Measurements from ENCODE around the gene EIF2S2. TPM values are rescaled to one million over a fixed set of nuclear protein-coding genes. Genes with fewer than 3 reads are reported as not detected.
"Not testable (repeated sequence)": the region's sequence is repeated elsewhere in the genome, so short reads cannot be mapped to it uniquely, and the experiment has no call there.

EIF2S2 gene, protein sequence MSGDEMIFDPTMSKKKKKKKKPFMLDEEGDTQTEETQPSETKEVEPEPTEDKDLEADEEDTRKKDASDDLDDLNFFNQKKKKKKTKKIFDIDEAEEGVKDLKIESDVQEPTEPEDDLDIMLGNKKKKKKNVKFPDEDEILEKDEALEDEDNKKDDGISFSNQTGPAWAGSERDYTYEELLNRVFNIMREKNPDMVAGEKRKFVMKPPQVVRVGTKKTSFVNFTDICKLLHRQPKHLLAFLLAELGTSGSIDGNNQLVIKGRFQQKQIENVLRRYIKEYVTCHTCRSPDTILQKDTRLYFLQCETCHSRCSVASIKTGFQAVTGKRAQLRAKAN
- 136 TPM for polyA plus RNA-seq (2013, experiment 1 of 2; ENCODE audit: insufficient read length)
- 142 TPM for polyA plus RNA-seq (2013, experiment 2 of 2; ENCODE audit: insufficient read length)

DNA sequence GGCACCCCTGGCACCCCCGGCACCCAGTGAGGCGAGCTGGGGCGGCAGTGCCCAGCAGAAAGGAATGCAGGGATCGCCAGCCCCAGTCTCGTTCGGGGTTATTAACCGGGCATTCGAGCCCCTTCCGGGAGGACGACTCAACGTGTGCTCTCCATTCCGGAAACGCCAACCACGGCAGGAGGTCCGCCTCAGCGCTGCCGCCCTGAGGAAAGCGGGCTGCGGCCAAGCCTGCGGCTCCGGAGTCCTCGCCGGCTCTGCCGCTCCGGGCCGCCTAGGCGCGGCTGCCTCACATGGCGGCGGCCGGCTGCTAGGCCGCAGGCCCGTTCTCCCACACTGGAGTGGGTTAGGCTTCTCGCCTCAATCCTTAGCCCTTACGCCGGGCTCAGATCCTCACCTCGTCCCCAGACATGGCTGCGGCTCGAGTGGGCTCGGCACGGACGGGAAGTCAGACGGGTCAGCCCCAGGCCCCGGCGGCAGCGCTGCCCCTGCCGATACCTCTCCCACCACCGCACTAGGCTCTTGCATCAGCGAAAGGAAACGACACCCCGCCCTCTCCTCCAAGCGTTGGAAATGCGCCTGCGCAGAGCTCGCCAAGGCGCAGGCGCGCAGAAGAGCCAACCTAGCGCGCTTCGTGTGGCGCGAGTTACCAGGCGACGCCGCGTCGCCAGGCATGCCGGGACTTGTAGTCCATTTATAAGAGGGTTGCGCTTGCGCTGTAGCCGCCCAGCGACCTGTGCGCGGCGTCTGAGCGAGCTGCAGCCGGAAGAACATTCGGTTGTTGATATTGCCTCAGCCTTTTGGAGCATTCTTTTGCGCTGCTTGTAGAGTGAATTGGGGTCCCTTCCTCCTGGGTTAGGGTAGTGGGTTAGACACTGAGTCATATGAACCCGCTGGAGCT lies at the start of gene EIF2S2:
EIF2S2 (minus strand) TSS at position 542 of the 898 bp plus-strand sequence; CDS start at position 409, 133 bp downstream.
- peak; percentile 99 for DNase-seq

DNA sequence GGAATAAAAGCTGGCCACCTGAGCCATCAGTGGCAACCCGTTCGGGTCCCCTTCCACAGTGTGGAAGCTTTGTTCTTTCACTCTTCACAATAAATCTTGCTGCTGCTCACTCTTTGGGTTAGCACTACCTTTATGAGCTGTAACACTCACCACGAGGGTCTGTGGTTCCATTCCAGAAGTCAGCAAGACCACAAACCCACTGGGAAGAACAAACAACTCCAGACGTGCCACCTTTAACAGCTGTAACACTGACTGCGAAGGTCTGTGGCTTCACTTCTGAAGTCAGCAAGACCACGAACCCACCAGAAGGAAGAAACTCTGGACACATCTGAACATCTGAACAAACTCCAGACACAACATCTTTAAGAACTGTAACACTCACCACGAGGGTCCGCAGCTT lies 45.7 kb upstream of the EIF2S2 start:
- not testable (repeated sequence) for DNase-seq

DNA sequence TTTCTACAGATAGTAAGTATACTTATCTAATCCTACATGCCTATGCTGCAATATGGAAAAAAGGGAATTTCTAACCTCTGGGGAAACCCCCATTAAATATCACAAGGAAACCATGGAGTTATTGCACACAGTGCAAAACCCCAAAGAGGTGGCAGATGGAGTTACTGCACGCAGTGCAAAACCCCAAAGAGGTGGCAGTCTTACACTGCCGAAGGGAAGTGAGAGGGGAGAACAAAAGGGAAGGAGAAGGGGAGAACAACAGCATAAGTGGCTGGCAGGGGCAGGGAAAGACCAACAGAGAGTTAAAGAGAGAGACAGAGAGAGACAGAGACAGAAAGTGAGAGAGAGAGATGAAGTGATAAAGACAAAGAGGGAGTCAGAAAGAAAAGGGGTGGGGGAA lies 43.8 kb upstream of the EIF2S2 start:
- DNase-seq = no peak

DNA sequence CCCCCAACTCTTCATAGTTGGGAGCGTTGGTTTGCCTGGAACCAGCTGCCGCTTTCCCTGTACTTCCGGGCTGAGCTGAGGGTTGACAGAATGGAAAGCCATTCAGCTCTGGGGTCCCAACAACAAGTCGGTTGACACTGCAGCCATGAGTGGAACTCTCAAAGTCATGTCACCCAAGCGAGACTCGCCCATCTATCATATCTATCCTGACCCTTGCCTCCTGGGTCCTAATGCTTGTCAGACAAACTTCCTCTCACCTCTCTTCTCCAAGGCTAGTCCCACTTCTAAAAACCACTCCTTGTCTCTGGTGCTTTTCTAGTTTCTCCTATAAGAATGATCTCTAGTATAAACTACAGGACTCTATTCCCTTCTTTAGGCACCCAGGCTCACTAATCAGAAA lies 41.1 kb upstream of the EIF2S2 start:
- DNase-seq = not testable (repeated sequence)

DNA sequence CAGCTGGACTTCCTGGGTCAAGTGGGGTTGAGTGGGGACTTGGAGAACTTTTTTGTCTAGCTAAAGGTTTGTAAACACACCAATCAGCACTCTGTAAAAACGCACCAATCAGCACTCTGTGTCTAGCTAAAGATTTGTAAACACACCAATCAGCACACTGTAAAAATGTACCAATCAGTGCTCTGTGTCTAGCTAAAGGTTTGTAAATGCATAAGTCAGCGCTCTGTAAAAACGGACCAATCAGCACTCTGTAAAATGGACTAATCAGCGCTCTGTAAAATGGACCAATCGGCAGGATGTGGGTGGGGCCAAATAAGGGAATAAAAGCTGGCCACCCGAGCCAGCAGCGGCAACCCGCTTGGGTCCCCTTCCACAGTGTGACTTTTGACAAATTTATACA lies 40.0 kb upstream of the EIF2S2 start:
- not testable (repeated sequence) for DNase-seq

DNA sequence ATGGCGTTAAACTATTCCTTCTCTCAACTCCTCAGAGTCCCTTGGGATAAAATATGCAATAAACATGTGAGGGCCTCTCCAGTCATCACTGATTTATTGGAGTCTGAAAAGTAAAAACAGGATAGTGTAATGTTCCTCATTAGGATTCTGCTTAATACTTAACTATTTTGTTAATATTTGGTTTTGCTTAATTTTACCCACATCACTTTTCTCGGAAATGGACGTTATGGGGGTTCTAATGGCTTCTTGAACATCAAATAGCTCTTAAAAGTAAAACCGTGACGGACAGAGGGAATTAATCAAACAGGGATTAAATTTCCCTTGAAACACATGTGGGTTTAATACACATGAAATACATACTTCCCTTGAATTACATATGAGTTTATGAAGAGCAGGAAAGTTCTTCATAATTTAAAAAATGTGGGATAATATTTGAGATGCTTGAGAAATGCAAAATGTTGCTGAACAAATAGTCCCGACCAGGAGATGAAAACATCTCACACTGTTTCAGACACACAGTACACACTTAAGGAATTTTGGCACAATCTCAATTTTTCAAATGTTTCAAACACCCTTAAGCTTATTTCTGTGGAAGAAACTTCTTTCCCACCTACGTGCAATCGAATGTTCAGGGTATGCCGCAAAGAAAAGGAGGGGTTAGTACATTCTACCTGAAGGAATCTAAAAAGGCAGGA lies 38.4 kb upstream of the EIF2S2 start:
- DNase-seq = peak; percentile 81

DNA sequence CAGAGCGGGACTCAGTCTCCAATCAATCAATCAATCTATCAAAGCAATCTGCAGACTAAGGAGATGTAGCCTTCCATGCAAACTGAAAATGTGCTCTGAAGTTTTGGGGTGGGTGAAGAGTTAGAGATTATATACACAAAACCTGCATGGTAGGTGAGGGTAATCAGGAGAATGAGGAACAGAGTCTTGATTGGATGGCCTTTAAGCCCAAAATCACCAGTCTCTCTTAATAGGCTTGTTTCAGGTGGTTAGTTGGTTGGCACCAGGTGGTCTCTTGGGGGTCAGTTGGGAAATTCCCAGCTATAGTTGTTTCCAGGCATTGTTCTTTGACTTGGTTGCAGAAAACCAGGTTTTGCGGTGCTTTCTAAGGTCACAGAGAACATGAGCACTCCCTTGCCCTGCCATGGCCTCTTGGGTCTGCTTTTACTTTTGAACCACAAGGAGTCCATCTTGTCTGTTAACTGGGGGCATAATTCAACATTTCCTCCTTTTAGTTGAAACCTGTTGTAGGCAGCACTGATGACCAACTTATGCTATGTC lies 33.3 kb upstream of the EIF2S2 start:
- no peak for DNase-seq

DNA sequence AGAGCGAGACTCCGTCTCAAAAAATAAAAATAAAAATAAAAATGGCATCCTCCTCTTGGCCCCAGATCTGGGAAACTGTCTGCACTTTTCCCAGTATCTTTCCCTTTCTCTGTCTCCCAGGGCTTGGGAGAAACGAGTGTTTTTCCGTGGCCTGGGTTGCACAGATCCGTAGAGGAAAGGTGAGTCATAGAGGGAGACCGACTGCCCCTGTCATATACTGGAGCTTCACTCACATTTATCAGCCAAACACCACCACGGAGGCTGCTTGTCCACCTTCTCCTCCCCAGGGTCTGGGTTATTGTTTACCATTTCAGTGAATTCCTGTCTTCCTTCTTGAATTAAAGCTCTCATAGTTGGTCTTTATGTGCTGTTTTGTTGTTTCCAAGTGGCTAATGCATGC lies 31.9 kb upstream of the EIF2S2 start:
- no peak for DNase-seq

DNA sequence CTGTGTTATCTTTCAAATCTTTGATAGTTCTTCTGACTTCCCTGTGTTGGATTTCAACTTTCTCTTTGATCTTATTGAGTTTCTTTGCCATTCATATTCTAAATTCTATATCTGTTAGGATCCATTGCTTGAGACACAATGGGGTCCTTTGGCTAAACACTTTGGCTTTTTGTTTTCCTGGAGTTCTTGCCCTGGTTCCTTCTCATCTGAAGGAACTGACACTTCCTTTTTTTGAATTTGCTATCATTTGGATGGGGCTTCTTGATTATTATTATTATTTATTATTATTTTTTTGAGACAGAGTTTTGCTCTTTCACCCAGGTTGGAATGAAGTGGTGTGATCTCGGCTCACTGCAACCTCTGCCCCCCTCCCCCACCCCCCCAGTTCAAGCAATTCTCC lies 30.1 kb upstream of the EIF2S2 start:
- DNase-seq = no peak

DNA sequence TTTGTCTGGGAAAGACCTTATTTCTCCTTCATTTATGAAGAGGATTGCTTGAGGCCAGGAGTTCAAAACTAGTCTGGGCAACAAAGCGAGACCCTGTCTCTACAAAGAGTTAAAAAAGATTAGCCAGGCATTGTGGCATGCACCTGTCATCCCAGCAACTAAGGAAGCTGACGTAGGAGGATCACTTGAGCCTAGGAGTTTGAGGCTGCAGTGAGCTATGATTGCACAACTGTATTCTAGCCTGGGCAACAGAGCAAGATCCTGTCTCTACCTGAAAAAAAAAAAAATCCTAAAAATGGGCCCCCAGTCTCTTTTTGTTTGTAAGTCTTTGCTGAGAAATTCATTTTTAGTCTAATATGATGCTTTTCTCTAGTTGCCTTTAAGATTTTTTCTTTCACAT lies 29.2 kb upstream of the EIF2S2 start:
- no peak for DNase-seq

DNA sequence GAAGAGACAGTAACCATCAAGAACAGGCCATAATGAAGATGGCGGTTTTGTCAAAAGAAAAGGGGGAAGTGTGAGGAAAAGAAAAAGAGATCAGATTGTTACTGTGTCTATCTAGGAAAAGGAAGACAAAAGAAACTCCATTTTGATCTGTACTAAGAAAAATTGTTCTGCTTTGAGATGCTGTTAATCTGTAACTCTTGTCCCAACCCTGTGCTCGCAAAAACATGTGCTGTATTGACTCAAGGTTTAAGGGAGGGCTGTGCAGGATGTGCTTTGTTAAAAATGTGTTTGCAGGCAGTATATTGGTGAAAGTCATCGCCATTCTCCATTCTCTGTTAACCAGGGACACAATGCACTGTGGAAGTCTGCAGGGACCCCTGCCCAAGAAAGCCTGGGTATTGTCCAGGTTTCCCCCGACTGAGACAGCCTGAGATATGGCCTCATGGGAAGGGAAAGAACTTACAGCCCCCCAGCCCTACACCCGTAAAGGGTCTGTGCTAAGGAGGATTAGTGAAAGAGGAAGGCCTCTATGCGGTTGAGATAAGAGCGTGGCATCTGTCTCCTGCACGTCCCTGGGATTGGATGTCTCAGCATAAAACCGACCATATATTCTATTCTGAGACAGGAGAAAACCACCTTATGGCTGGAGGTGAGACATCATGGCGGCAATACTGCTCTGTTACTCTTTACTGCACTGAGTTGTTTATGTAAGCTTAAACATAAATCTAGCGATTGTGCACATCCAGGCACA lies 23.7 kb upstream of the EIF2S2 start:
- not testable (repeated sequence) for DNase-seq

DNA sequence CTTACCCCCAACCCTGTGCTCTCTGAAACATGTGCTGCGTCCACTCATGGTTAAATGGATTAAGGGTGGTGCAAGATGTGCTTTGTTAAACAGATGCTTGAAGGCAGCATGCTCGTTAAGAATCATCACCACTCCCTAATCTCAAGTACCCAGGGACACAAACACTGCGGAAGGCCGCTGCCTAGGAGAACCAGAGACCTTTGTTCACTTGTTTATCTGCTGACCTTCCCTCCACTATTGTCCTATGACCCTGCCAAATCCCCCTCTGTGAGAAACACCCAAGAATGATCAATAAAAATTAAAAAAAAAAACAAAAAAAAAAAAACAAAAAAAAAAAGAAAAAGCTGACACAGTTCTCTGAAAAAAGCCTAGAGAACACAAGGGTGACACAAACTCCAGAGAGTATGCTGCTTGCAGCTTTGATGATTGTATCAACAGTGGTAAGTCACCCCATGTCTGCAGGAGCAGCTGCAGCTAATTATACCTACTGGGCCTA lies 21.4 kb upstream of the EIF2S2 start:
- DNase-seq = not testable (repeated sequence)

DNA sequence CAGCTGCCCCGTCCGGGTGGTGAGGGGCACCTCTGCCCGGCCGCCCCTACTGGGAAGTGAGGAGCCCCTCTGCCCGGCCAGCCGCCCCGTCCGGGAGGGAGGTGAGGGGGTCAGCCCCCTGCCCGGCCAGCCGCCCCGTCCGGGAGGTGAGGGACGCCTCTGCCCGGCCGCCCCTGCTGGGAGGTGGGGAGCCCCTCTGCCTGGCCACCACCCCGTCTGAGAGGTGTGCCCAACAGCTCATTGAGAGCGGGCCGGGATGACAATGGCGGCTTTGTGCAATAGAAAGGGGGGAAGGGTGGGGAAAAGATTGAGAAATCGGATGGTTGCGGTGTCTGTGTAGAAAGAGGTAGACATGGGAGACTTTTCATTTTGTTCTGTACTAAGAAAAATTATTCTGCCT lies 20.9 kb upstream of the EIF2S2 start:
- DNase-seq = not testable (repeated sequence)

DNA sequence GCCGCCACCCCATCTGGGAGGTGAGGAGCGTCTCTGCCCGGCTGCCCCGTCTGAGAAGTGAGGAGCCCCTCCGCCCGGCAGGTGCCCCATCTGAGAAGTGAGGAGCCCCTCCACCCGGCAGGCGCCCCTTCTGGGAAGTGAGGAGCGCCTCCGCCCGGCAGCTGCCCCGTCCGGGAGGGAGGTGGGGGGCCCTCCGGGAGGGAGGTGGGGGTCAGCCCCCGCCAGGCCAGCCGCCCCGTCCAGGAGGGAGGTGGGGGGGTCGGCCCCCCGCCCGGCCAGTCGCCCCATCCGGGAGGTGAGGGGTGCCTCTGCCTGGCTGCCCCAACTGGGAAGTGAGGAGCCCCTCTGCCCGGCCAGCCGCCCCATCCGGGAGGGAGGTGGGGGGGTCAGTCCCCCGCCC lies 20.4 kb upstream of the EIF2S2 start:
- DNase-seq = not testable (repeated sequence)

DNA sequence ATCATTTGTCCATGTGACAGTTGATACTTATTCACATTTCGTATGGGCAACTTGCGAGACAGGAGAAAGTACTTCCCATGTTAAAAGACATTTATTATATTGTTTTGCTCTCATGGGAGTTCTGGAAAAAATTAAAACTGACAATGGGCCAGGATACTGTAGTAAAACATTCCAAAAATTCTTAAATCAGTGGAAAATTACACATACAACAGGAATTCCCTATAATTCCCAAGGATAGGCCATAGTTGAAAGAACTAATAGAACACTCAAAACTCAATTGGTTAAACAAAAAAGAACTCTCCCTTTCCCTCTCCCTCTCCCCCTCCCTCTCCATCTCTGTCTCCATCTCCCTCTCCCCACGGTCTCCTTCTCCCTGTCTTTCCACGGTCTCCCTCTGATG lies 19.4 kb upstream of the EIF2S2 start:
- peak; percentile 66 for DNase-seq

DNA sequence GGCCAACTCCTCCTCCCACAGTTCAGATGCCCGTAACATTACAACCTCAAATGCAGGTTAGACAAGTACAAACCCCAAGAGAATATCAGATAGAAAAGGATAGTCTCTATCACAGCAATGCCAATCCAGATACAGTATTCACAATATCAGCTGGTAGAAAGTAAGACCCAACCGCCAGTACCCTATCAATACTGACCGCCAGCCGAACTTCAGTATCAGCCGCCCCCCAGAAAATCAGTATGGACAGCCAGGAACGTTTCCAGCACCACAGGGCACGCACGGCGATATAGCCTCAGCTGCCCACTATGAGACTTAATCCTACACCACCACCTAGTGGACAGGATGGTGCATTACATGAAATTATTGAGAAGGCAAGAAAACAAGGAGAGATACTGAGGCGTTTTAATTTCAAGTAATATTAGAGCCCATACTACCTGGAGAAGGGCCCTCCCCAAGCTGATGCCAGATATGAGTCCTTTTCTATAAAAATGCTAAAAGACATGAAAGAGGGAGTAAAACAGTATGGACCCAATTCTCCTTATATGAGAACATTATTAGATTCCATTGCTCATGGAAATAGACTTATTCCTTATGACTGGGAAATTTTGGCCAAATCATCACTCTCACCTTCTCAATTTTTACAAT lies 17.6 kb upstream of the EIF2S2 start:
- peak; percentile 76 for DNase-seq

DNA sequence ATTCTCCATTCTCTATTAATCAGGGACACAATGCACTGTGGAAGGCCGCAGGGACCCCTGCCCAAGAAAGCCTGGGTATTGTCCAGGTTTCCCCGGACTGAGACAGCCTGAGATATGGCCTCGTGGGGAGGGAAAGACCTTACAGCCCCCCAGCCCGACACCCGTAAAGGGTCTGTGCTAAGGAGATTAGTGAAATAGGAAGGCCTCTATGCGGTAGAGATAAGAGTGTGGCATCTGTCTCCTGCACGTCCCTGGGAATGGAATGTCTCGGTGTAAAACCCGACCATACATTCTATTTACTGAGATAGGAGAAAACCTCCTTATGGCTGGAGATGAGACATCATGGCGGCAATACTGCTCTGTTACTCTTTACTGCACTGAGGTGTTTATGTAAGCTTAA lies 15.7 kb upstream of the EIF2S2 start:
- no peak for DNase-seq

DNA sequence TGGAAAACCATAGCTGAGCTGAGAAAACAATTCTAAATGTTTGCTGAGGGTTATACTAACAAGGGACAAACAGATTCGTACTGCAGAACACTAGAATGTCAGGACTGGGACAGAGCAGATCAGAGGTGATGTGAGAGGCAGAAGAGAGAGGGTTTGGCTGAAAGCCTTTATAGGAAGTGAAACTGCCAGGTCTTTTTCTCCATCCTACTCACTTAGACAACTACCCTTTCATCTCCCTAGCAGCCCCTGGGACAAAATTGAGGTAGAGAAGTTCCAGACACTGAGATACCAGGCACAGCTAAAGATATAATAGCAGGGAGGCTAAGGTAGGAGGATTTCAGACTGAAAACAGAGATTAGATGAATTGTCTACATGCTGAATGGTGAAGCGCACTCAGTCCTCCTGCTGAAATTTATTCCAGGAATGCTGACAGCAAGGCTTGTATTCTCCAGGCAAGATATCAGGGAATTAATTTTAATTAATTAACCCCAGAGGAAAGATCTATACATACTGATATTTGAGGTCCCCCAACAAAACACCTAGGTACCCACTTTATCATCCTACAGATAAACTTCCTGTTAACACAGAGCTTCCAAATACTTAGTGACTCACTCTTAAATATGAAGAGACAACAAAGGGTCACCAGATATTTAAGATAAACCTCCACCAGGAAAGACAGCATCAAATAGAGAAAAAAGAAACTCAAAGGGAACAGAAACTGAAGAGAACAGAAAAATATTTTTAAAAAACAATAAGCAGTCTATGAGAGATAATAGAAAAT lies 12.6 kb upstream of the EIF2S2 start:
- DNase-seq = no peak

DNA sequence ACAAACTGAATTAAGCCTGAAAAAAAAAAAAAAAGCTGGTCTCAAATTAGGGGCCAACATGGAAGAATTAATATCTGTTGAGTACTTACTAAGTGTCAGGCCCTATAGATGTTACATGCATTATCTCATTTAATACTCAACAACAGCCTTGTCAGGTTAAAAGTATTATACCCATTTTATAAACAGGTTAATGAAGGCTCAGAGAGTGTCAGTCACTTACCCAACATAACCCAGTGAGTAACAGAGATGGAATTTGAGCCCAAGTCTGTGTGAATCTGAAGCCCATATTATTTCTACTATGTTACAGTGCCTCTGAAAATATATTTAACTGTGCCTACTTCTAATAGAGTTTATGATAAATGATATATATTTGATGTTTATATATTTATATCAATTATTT lies 11.3 kb upstream of the EIF2S2 start:
- DNase-seq = no peak

DNA sequence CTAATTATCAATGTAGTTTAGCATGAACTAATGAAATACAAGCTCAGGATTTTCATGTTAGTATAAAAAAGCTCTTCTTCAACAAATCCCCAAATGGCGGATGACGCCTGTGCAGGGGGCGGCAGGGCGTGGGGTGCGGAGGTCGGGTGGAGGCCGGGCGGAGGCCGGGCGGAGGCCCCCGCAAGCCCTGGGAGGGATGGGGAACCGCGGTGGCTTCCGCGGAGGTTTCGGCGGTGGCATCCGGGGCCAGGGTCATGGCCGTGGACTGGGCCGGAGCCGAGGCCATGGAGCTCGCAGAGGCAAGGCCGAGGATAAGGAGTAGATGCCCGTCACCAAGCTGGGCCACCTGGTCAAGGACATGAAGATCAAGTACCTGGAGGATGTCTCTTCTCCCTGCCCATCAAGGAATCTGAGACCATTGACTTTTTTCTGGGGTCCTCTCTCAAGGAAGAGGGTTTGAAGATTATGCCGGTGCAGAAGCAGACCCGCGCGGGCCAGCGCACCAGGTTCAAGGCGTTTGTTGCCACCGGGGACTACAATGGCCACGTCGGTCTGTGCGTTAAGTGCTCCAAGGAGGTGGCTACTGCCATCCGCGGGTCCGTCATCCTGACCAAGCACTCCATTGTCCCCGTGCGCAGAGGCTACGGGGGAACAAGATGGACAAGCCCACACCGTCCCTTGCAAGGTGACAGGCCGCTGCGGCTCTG lies 10.4 kb upstream of the EIF2S2 start:
- no peak for DNase-seq
